ENCODE measurements around the gene DNM3. TPM values are rescaled to one million over a fixed set of nuclear protein-coding genes. Genes with fewer than 3 reads are reported as not detected.

DNM3 gene
- total RNA-seq, 1 experiment from 2014 or later, result 0.11 TPM

DNA sequence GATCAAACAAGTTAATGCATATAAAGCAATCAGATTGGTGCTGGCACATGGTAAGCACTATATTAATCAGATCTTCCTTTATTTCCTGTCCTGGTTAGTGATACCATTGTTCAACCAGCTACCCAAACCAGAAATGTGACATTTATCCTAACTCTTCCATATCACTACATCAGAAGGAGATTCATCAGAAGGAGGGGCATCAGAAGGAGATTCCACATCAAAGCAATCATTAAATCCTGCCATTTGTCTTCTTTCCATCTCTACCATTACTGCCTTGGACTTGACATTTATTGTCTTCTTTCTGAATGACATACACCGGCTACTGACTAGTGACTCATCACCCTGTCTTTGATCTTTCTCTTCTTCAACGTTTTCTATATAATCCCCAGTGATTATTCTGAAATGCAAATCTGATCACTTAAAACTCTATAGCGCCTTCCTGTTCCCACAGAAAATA, 75.0 kb downstream of the DNM3 start:
- H3K4me3 ChIP-seq (ENCODE audit: low read depth, low read length), result no peak overlapping the region
- Mint-ChIP-seq H3K27ac (ENCODE audit: unreplicated experiment) (no peak overlapping the region), H3K36me3 (ENCODE audit: insufficient read depth, unreplicated experiment) (no peaks in the 10 kb centered on the region), H3K9me3 (ENCODE audit: unreplicated experiment) (no peaks in the 10 kb centered on the region), H3K4me1 (ENCODE audit: low read depth, unreplicated experiment) (no peaks in the 10 kb centered on the region), H3K27me3 (ENCODE audit: insufficient read depth, unreplicated experiment) (peaks cover 3% of the 10 kb centered on the region), H3K4me3 (ENCODE audit: unreplicated experiment) (no peak overlapping the region)
- DNase-seq, result no peak
- no peaks in the 10 kb centered on the region for H3K36me3 ChIP-seq (ENCODE audit: control insufficient read depth, insufficient read depth, low read length)
- intact Hi-C loops (cut with micrococcal nuclease; ENCODE audit: unreplicated experiment), result no loop called here
- no TSS peak for BruUV-seq (replicated peaks)
- ChIA-PET POLR2A (no interaction called here), CTCF (no interaction called here)
- no peaks in the 10 kb centered on the region for H3K9me3 ChIP-seq
- H3K4me1 ChIP-seq, result no peaks in the 10 kb centered on the region
- TF ChIP-seq CTCF (IDR thresholded peaks at IDR 0.05; ENCODE audit: insufficient read depth in 1 of 2, low read depth in 1 of 2, low read length in 1 of 2, severe bottlenecking in 1 of 2, unreplicated experiment in 1 of 2), result no peak
- H3K27me3 ChIP-seq (replicated peaks; ENCODE audit: control insufficient read depth, insufficient read depth, low read length), result no peaks in the 10 kb centered on the region

GRCh38 chr1:171917331-171917730, 76.0 kb downstream of the DNM3 start:
- no TSS peak for BruUV-seq (replicated peaks)
- Mint-ChIP-seq H3K36me3 (ENCODE audit: insufficient read depth, unreplicated experiment) (no peaks in the 10 kb centered on the region), H3K27me3 (ENCODE audit: insufficient read depth, unreplicated experiment) (peaks cover 3% of the 10 kb centered on the region), H3K27ac (ENCODE audit: unreplicated experiment) (no peak overlapping the region), H3K4me3 (ENCODE audit: unreplicated experiment) (no peak overlapping the region), H3K4me1 (ENCODE audit: low read depth, unreplicated experiment) (no peaks in the 10 kb centered on the region), H3K9me3 (ENCODE audit: unreplicated experiment) (no peaks in the 10 kb centered on the region)
- no peak overlapping the region for H3K4me3 ChIP-seq (ENCODE audit: low read depth, low read length)
- H3K9me3 ChIP-seq, result no peaks in the 10 kb centered on the region
- H3K27me3 ChIP-seq (replicated peaks; ENCODE audit: control insufficient read depth, insufficient read depth, low read length), result no peaks in the 10 kb centered on the region
- no peaks in the 10 kb centered on the region for H3K36me3 ChIP-seq (ENCODE audit: control insufficient read depth, insufficient read depth, low read length)
- intact Hi-C loops (cut with micrococcal nuclease; ENCODE audit: unreplicated experiment), result no loop called here
- POLR2A ChIA-PET, result no interaction called here
- no peak for TF ChIP-seq CTCF (IDR thresholded peaks at IDR 0.05; ENCODE audit: insufficient read depth in 1 of 2, low read depth in 1 of 2, low read length in 1 of 2, severe bottlenecking in 1 of 2, unreplicated experiment in 1 of 2)
- CTCF ChIA-PET, result no interaction called here
- no peak for DNase-seq
- no peaks in the 10 kb centered on the region for H3K4me1 ChIP-seq

- CTCF ChIA-PET, result no interaction called here
- no peaks in the 10 kb centered on the region for H3K27me3 ChIP-seq (replicated peaks; ENCODE audit: control insufficient read depth, insufficient read depth, low read length)
These were observed 78.9 kb downstream of the DNM3 start for GRCh38 chr1:171919891-171920887.

More at GRCh38 chr1:171919891-171920887, 78.9 kb downstream of the DNM3 start:
- H3K9me3 ChIP-seq, result no peaks in the 10 kb centered on the region
- intact Hi-C loops (cut with micrococcal nuclease; ENCODE audit: unreplicated experiment), result no loop called here
- H3K27ac Mint-ChIP-seq (ENCODE audit: unreplicated experiment), result no peak overlapping the region
- no peak for TF ChIP-seq CTCF (IDR thresholded peaks at IDR 0.05; ENCODE audit: insufficient read depth in 1 of 2, low read depth in 1 of 2, low read length in 1 of 2, severe bottlenecking in 1 of 2, unreplicated experiment in 1 of 2)
- no peak for DNase-seq
- no peak overlapping the region for H3K4me3 Mint-ChIP-seq (ENCODE audit: unreplicated experiment)
- no peaks in the 10 kb centered on the region for H3K4me1 Mint-ChIP-seq (ENCODE audit: low read depth, unreplicated experiment)
- H3K36me3 Mint-ChIP-seq (ENCODE audit: insufficient read depth, unreplicated experiment), result no peaks in the 10 kb centered on the region
- peaks cover 3% of the 10 kb centered on the region for H3K27me3 Mint-ChIP-seq (ENCODE audit: insufficient read depth, unreplicated experiment)
- H3K9me3 Mint-ChIP-seq (ENCODE audit: unreplicated experiment), result no peaks in the 10 kb centered on the region
- no peaks in the 10 kb centered on the region for H3K36me3 ChIP-seq (ENCODE audit: control insufficient read depth, insufficient read depth, low read length)
- POLR2A ChIA-PET, result no interaction called here
- no TSS peak for BruUV-seq (replicated peaks)
- H3K4me3 ChIP-seq (ENCODE audit: low read depth, low read length), result no peak overlapping the region
- no peaks in the 10 kb centered on the region for H3K4me1 ChIP-seq

Data from Caco-2 (cell line).